Left cardiac atrium (tissue), 4 donors: ENCODE measurements around the gene DPYD. TPM values are rescaled to one million over a fixed set of nuclear protein-coding genes. Genes with fewer than 3 reads are reported as not detected.

Experiments
- ATAC-seq, 2 donors: fragments of 200-7000 bp; cut with Tn5 transposase; one replicate each; pipeline ENCODE4 v1.9.1; 2020; ENCODE audit warnings: mild to moderate bottlenecking in 2 of 2, moderate library complexity in 2 of 2
- DNase-seq: peaks from one replicate; pipeline ENCODE4 v3.0.0-alpha.2; 2020
- intact Hi-C, 2 donors: fragments of 100-400 bp; cut with DNase I; formaldehyde crosslinking; loops; one replicate each; pipeline versions ENCODE4 v1.14.1 to v1.15.1; 2022 to 2023
- total RNA-seq, 2 donors: library from RNA; stranded (reverse); fragmentation: NEBNext Ultra II Directional; extraction: Animal tissue kit (Norgen Biotek cat#: 25700); gene quantifications; one replicate each; pipeline ENCODE4 v1.2.1, GENCODE V29; 2021
- donor health status: DM: no; HTN: yes; CAD: no.
- donor health status: DM: no; HTN: yes; CAD: no; lungs with severe emphysema.
- donor health status: DM: yes; HTN: yes; CAD: no.
- donor health status: Dilated cardiomyopathy.

DPYD gene
- total RNA-seq, 2 donors from 2014 or later = 16.7 to 22.8 TPM

DNA sequence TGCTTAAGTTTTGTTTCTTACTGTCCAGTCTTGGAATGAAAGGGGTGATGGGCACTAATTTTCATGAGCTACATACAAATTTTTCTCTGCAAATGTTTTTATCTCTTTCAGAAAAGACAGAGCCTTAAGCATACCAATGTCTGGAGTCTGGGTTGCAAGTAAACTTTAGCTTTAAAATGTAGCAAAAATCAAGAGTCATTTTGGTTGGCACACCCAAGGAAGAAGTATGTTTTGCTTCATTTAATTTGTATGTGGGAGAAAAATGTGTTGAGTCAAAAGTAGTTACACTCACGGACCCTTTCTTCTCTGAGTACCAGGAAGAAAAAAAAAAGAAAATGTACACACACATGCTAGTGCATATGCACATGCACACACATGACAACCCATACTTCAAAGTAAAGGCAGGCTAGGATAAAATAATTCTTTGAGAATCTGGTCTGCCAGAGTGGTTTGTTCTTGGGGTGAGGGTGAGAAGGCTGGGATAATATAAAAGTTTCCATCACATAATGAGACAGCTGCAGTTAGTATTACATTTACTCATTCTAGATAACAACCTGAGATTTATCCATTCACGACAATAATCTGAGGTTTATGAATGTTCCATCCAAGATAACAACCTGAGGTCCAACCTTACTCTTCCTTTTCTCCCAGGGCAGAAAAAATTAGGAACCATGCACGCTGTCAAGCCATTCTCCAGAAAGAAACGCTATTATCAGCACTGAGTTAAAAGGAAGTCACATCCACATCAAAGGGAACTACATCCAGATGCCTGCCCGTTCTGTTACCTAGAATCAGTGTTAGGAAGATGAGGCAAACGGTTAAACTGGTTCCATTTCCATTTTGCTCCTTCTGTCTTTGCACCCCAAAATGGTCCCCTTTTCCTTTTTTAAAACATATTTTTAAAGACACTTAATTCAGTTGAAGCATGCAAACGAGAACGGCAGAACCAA is 9.3 kb downstream of the DPYD start:
- intact Hi-C loops = no loop called here
- DNase-seq (no peak), ATAC-seq (no peak)

DNA sequence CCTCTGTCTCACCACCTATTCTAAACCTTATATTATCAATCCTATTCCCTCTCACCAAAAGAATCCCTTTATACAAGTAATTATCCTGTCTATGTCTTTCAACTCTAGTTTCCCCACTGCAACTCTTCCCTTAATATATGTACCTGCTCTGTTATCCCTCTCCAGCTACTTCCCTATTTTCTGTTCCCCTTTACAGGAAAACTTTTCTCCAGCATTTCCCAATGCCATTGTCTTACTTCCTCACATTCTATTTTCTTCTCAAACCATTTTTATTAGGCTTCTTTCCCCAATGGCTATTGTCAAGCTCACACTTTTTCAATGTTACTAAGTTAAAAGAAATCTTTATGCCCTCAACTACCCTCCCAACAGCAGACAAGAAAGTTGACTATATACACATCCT is 11.6 kb downstream of the DPYD start:
- DNase-seq (no peak), ATAC-seq (no peak)
- intact Hi-C loops = no loop called here

DNA sequence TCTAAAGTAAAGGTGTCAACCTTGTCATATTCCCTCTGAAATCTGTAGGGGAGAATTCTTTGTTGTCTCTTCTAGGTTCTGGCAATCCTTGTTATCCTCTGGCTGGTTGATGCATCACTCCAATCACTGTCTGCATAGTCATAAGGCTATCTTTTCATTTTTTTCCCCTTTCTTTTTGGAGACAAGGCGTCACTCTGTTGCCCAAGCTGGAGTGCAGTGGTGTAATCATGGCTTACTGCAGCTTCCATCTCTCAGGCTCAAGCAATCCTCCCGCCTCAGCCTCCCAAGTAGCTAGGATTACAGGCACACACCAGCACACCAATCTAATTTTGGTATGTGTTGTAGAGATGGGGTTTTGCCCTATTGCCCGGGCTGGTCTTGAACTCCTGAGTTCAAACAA is 12.9 kb downstream of the DPYD start:
- no peak for ATAC-seq
- no peak for DNase-seq
- intact Hi-C loops = no loop called here

DNA sequence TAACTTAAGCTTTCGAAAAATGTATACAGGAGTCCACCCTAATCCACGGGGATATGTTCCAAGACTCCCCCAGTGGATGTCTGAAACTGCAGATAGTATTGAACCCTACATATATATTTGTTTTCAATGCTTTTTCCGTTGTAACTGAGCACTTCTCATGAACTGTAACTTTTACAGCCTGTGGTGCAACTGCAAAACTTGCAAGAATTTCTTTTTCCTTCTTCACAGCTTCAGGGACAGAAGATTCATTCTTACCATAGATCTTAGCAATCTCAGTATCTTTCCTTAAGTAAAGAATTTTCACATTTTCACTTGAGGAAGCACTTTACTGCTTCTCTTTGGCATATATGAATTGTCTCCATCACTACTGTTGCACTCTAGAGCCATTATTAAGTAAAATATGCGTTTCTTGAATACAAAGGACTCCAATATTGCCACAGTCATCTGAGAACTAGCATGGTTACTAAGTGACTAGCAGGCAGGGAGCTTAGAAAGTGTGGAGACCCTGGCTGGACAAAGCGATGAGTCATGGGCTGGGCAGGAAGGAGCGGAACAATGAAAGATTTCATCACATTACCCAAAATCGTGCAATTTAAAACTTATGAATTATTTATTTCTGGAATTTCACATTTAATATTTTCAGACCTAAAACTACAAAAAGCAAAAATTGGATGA is 14.1 kb downstream of the DPYD start:
- DNase-seq = peak; percentile 64
- intact Hi-C loops = no loop called here
- peak in 1 of 2 donors; percentile 90 for ATAC-seq

DNA sequence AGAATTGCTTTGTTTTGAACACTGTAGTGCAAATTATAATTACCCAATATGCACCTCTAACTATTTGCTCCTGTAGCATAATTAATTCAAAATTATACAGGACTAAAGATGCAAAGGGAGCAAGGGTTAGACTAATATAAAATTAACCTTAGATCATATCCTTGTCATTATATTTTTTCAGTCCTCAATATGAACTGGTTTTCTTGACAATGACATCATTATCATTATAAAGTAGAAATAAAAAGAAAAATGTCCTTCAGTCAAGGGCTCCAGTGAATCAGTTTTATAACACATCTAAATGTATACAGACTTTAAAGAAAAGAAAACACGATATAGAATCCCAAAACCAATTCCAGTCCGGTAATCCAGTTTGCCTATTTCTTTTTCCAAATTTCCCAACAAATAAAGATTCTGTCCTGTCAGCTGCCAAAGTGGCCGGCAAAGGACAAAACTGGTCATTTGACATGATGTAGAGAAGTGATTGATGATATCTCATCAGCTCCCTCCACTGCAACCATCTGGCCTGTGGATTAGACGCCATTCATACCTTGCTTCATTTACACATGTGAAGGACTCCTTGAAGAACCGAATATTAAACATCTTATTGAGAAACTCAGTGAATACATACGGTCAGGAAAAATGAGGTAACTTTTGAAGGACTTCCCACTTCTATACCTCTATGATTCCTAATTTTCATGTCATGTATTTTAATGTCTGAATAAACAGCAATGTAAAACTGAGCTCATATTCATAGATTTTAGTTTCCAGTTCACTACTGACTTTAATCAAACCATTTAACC is 15.5 kb downstream of the DPYD start:
- ATAC-seq (no peak), DNase-seq (no peak)
- intact Hi-C loops = no loop called here

DNA sequence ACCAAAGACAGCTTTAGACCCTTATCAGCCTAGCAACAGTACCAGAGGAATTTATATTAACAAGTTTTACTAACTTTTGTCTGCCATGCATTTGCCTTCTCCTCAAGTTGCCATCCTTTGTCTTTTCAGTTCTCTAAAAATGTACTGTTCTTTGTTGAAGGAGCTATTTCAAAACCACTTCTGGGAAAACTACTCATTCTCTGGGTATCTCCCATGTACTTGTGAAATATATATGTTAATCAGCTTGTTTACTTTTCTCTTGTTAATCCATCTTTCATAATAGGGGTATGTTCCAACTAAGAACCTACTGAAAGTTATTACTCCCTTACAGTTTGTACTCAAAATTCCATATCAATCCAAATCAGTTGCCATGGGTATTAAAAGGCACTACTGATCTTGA is 16.3 kb downstream of the DPYD start:
- intact Hi-C loops = no loop called here
- DNase-seq (no peak), ATAC-seq (peak; percentile 19 to 36)

DNA sequence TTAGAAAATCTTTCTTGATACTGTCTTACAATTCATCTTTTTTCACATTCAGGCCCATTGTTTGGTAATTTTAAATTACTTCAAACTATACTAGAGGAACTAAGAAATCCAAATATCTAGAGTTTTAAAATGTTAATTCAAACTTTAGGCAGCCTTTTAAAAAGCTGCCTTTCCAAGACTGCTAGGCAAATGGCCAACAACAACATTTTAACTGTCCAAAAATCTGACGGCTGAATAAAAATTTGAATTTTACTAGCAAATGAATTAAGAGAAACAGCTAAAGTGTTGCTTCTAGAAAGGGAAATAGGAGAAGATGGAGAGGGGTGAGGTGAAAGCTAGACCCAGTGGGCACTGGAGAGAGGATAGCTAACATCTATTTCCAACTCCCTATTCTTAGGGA is 17.2 kb downstream of the DPYD start:
- intact Hi-C loops = no loop called here
- DNase-seq = no peak
- ATAC-seq = peak in 1 of 2 donors; percentile 8

DNA sequence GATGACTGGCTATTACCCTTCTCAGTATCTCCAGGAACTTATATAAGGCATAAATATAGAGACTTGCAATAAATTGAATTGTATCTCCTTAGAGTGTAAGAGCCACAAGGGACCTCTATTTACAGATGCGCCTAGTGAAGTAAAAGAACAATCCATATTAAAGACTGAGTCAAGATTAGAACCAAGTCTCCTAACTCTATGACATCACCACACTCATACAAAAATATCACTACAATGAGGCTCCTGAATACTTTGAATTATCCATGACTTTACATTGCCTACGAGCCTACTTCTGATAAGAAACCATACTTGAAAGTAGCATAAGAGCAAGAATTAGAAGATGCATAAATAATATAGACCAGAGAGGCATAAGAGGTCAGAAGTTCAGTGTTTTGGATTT is 18.8 kb downstream of the DPYD start:
- DNase-seq (no peak), ATAC-seq (no peak)
- intact Hi-C loops = no loop called here

DNA sequence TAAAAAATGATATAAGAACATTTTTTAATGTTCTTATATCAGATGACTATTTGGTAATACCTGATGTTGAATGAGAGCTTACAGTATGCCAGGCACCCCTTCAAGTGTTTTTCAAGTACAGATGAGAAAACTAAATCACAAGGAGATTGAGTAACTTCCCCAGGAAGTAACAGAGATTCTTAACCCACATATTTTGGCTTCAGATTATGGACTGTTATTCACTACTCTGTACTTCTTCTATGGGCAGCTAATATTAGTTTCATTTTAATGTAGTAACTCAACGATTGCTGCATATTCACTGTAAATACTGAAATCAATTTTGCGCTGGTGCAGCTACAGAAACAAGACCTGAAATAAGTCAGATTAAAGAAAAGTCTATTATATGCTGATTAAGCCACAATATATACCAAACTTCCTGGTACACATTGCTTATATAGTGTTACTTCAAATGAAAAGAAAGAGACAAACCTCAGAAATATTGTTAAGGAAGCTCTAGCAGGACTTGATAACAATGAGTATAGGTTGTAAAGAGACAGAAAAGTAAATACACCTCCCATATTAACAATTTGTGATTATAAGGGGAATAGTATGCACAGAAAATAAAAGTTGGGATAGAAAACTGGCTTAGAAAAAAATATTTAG is 19.7 kb downstream of the DPYD start:
- ATAC-seq (peak; percentile 57 to 70), DNase-seq (no peak)
- intact Hi-C loops = no loop called here

DNA sequence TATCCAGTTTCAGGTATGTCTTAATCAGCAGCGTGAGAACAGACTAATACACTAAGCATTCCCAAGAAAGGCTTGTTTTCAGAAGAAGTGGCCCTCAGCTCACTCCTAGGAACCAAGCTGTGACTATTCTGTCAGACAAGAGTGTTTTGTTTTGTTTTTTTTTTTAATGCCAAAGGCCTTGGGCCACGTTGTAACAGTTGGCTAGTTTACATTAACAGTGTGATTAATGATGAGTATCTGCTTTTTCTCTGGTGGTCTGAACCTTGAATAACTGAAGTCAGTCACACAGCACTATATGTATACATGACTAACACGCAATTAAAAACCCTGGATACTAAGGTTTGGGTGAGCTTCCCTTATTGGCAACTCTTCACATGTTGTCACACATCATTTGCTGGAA is 21.9 kb downstream of the DPYD start:
- intact Hi-C loops = no loop called here
- no peak for DNase-seq
- no peak for ATAC-seq

DNA sequence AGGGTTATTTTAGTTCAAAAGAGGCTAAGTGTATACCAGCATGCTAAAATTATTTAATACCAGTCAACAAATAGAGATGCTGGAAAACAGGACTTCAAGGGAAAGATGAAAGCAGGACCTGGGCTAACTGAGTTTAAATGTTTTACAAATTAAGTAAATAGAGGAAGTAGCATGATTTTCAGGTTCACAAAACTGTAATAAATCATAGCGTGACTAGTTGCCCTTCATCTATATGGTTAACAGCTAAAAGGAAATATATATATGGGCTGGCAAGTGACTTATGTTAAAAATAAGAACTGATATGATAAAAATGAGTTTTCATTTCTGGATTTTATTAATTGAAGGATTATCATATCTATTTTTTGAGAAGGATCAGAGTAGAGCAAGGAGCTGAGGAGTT is 25.6 kb downstream of the DPYD start:
- ATAC-seq = no peak
- no peak for DNase-seq
- intact Hi-C loops = no loop called here

DNA sequence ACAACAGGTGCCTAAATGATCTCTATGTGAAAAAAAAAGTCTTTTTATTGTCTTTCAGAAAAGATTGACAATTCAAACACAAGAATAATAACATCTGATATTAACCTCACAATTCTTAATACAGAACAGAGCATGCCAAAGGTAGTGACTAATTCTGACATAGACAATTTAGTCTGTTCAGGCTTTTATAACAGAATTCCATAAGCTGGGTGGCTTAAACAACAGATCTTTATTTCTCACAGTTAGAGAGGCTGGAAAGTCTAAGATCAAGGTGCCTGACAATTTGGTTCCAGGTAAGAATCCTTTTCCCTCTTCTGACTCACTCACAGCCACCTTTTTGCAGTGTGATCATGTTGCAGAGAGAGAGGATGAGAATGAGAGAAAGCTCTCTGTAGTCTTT is 27.0 kb downstream of the DPYD start:
- no peak for ATAC-seq
- no peak for DNase-seq
- intact Hi-C loops = no loop called here

DNA sequence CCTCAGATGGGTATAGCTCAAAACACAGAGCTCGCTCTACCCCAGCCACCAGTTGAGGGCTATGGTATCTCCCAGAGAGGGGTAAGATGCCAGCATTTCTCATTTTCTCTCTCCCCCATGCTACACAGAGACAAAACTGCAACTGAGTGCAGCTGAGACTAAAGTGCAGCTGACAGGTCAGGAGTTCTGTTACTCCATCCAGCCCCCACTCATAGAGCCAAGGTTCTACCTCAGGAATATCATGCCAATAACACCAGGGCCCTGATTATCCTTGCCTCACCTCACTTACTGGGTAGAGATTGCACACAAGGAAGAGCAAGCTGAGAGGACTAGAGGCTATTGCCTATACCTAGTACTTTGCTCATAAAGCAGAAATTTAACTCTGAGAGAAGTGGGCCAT is 34.6 kb downstream of the DPYD start:
- no peak for DNase-seq
- intact Hi-C loops = no loop called here

DNA sequence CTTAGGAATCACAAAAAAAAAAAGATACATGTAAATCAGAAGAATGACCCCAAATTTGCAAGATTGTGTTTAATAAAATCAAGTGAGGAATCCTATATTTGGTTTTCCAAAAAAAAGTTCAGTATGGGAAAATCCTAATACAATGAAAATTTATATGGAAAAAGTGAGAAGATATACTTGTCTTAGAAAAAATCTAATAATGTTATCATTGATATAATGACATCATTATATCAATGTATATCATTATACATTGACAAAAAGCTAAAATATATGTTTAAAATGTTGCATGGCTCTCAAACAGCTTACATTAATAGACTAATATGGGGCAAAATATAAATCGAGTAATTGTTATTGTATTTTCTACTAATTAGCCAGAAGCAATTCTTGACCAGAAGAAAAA is 37.0 kb downstream of the DPYD start:
- ATAC-seq = no peak
- DNase-seq = no peak
- intact Hi-C loops = no loop called here

More for the DNA sequence above, 34.6 kb downstream of the DPYD start:
- no peak for ATAC-seq

DNA sequence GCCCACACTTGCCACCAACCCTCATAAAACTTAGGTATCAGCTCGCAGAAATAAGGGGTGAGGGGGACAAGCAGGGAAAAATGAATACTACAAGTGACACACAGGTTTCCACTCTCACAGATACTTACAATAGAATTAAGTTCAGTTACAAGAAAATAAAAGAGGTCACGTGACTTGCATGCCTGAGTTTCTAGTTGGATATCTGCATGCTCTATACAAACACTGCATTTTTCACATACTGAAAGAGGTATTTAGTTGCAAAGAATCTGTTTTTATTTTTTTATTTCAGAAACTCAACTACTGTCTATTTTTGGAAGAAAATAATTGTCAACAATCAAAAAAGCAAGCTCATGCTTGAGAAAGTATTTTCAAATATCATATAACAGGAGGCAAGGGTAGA is 43.5 kb downstream of the DPYD start:
- no peak for ATAC-seq

DNA sequence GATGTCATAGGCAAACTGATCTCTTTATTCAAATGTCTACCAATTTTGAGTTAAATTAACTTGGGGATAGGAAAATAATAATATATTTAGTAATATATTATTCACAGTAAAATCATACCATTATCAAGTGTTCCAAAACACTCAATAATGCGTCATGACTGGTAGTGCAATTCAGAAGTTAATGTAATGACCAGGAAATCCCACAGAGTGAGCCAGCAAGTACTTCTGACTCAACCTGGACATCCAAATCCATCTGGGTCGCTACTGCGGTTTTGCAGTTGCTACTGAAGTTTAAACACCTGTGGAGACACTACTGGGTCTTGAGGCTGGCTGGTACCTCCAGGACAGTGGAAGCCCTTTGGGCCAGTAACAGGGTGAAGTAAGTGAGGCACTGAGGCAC is 44.8 kb downstream of the DPYD start:
- no peak for ATAC-seq
- no peak for DNase-seq
- intact Hi-C loops = no loop called here

More for the DNA sequence above, 43.5 kb downstream of the DPYD start:
- DNase-seq = no peak
- intact Hi-C loops = no loop called here

DNA sequence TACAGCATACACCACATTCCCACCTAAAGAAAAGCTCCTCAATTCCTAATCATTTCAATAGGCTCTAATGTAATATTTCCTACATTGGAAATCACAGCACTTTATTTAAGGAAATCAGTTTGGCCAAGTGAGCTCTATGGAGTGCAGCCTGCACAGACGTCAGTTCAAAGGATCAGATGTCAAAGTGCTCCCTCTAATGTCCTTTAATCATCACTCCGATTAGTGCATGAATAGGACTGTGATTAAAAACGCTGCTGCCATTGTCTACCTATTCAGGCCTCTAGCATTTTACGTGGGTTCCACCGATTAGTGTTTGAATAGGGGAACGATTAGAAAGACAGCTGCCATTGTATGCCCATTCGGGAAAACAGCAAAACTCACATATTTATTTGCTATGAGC is 50.2 kb downstream of the DPYD start:
- ATAC-seq = no peak
- DNase-seq = no peak
- intact Hi-C loops = no loop called here

DNA sequence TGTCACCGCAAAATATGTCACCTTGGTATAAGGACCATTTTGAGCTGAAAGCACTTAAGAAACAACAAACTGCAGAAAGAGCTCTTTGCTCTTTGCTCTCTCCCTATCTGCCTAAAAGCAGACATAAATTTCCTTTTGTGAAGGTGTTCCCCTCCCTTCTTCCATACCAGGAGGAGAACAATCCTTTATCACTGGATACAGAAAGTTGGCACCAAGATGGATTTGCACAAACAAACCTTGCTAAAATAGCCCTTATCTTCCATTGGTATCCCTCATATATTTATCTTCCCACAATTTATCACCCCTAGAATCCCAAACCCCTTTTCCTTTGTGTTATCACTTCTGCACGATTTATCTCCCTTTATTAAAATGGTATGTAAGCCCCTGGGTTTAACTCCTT is 51.4 kb downstream of the DPYD start:
- intact Hi-C loops = no loop called here
- DNase-seq (no peak), ATAC-seq (no peak)

DNA sequence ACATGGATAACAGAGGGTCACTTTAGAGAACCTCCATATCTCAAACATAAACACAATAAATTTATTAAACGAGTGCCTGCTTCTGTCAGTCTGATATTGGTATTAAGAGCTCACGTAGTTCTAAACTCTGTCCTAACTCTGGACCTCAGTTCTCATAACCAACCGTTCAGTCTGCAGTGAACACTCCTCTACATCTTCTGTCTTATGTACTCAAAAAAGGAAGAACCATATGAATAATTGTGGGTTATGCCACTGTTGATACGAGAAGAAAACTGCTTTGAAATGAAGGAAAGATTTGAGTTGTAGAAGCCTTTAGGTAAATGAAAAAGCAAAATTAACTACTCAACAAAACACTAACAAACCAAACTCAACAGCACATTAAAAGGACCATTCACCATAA is 53.7 kb downstream of the DPYD start:
- intact Hi-C loops = no loop called here
- ATAC-seq = no peak
- DNase-seq = no peak

DNA sequence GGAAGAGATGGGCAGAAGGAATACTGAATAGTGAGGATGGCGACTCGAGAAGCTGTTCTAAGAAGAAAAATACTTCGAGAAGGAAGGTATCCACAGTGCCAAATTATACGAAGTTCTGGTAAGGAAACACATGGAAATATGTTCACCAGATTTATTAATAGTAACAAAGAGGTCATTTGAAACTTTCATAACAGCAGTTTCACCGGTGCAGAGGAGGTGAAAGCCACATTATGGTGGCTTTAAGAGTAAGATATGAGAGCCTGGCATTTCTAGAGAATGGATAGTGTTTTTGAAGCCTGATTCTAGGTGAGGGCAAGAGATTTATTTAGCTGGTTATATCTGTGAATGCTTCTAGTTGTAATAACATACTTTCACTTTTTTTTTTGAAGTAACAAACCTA is 56.2 kb downstream of the DPYD start:
- no peak for ATAC-seq
- intact Hi-C loops = no loop called here
- DNase-seq = no peak
